GM12878 (cell line): ENCODE results near the gene RPLP2. TPM values are rescaled to one million over a fixed set of nuclear protein-coding genes. Genes with fewer than 3 reads are reported as not detected.

ENCODE experiments used
- ATAC-seq: fragments of 200-7000 bp; cut with Tn5 transposase; 3 replicates; pipeline ENCODE4 v1.9.1; 2020; ENCODE audit warnings: mild to moderate bottlenecking, moderate library complexity
- BruUV-seq: library from RNA; stranded (reverse); fragments of 400-500 nt; replicated peaks from 2 replicates; lab custom pipeline; 2021; lab: Mats Ljungman, UMichigan
- CTCF ChIA-PET: fragments of 300-600 bp; sonication (Branson Sonifier 250); formaldehyde crosslinking; extraction: SDS; loops from one replicate; lab custom pipeline; 2021; ENCODE audit warnings: inconsistent platforms; lab: Yijun Ruan, JAX
- POLR2A ChIA-PET: fragments of 350-600 bp; formaldehyde crosslinking; extraction: SDS; loops from one replicate; lab custom pipeline; 2021; ENCODE audit warnings: inconsistent platforms; lab: Charles Lee
- RAD21 ChIA-PET: fragments of 300-600 bp; sonication (Branson Sonifier 250); formaldehyde crosslinking; loops from one replicate; lab custom pipeline; 2023; ENCODE audit warnings: antibody characterized with exemption; ENCODE audit not compliant: unreplicated experiment; lab: Charles Lee
- SMC1A ChIA-PET: fragments of 300-600 bp; sonication (Branson Sonifier 250); formaldehyde crosslinking; loops from one replicate; lab custom pipeline; 2023; ENCODE audit not compliant: unreplicated experiment, uncharacterized antibody; lab: Charles Lee
- DNase-seq: peaks from one replicate; pipeline ENCODE4 v3.0.0-alpha.2; 2011; ENCODE audit warnings: low read depth, low spot score
- FAIRE-seq: peaks from 3 replicates; lab custom pipeline; 2011; peaks lifted over from hg19 to GRCh38; lab: Jason Lieb, UNC
- H2AFZ ChIP-seq: 2 replicates; pipeline ENCODE4 v1.6.0; 2011; ENCODE audit warnings: low read depth, low read length, control low read depth; ENCODE audit not compliant: control insufficient read depth
- H3K27ac ChIP-seq: 2 replicates; pipeline ENCODE4 v1.5.1; 2011; ENCODE audit warnings: control low read depth; ENCODE audit not compliant: control insufficient read depth, insufficient read depth
- H3K27me3 ChIP-seq, 2 experiments: replicated peaks in 1 of 2; 2 replicates each; pipeline versions ENCODE4 v1.6.0 to v1.6.1; 2011; ENCODE audit warnings: low read length in 1 of 2; ENCODE audit not compliant: control insufficient read depth in 2 of 2, insufficient read depth in 2 of 2
- H3K36me3 ChIP-seq, 2 experiments: 2 replicates each; pipeline ENCODE4 v1.5.1; 2011; ENCODE audit warnings: low read length in 1 of 2; ENCODE audit not compliant: control insufficient read depth in 2 of 2, insufficient read depth in 2 of 2
- H3K4me1 ChIP-seq: 2 replicates; pipeline ENCODE4 v1.6.1; 2011; ENCODE audit warnings: mild to moderate bottlenecking, low read length, moderate library complexity, mixed read lengths; ENCODE audit not compliant: control insufficient read depth, insufficient read depth
- H3K4me2 ChIP-seq: 2 replicates; pipeline ENCODE4 v1.6.0; 2011; ENCODE audit warnings: control low read depth; ENCODE audit not compliant: control insufficient read depth, insufficient read depth
- H3K4me3 ChIP-seq: fragments of 200-600 bp; sonication (generic); 2 replicates; pipeline ENCODE4 v1.5.1; 2016
- H3K79me2 ChIP-seq: 2 replicates; pipeline ENCODE4 v1.6.0; 2011; ENCODE audit warnings: low read length; ENCODE audit not compliant: control insufficient read depth, insufficient read depth
- H3K9ac ChIP-seq: 2 replicates; pipeline ENCODE4 v1.8.0; 2011; ENCODE audit warnings: low read length, control low read depth, mixed read lengths; ENCODE audit not compliant: control insufficient read depth, insufficient read depth
- H3K9me3 ChIP-seq: replicated peaks from 3 replicates; pipeline ENCODE4 v1.5.1; 2011; ENCODE audit warnings: mild to moderate bottlenecking, low read length; ENCODE audit not compliant: control insufficient read depth, insufficient read depth
- H4K20me1 ChIP-seq: 2 replicates; pipeline ENCODE4 v1.6.0; 2011; ENCODE audit not compliant: control insufficient read depth, insufficient read depth
- CREB1 ChIP-seq: IDR thresholded peaks from 2 replicates; pipeline ENCODE4 v1.6.1; 2012; ENCODE audit warnings: low read depth, mild to moderate bottlenecking, inconsistent platforms
- ETV6 ChIP-seq, 2 experiments: fragments of 450-650 bp in 1 of 2; IDR thresholded peaks in 1 of 2; conservative IDR thresholded peaks in 1 of 2; 2 replicates each; pipeline ENCODE4 v1.6.1; 2014; ENCODE audit warnings: antibody characterized with exemption in 1 of 2, borderline replicate concordance in 1 of 2, low read depth in 1 of 2, mild to moderate bottlenecking in 1 of 2, moderate library complexity in 1 of 2
- MEF2A ChIP-seq: IDR thresholded peaks from 2 replicates; pipeline ENCODE4 v1.6.1; 2011; ENCODE audit warnings: low read depth, mild to moderate bottlenecking, low read length, moderate library complexity; ENCODE audit not compliant: insufficient read depth
- NRF1 ChIP-seq: conservative IDR thresholded peaks from 2 replicates; pipeline ENCODE4 v1.6.1; 2011; ENCODE audit warnings: mild to moderate bottlenecking, low read depth, low read length, improper control_type of control experiment
- POLR2A ChIP-seq: IDR thresholded peaks from 2 replicates; pipeline ENCODE4 v1.6.1; 2011; ENCODE audit warnings: low read depth, mild to moderate bottlenecking, low read length
- RAD51 ChIP-seq: fragments of 450-650 bp; IDR thresholded peaks from 2 replicates; pipeline ENCODE4 v1.6.1; 2016; ENCODE audit warnings: moderate library complexity, mild to moderate bottlenecking, inconsistent platforms
- ZNF592 ChIP-seq: fragments of 450-650 bp; IDR thresholded peaks from 2 replicates; pipeline ENCODE4 v1.6.1; 2017; ENCODE audit warnings: mild to moderate bottlenecking, moderate library complexity
- ZSCAN29 ChIP-seq: fragments of 450-650 bp; IDR thresholded peaks from 2 replicates; pipeline ENCODE4 v1.6.1; 2017; ENCODE audit warnings: mild to moderate bottlenecking, moderate library complexity
- WGBS: methylation state at CpG from one replicate; pipeline ENCODE4 v1.1.6; 2016; ENCODE audit warnings: low lambda C conversion rate; ENCODE audit not compliant: insufficient replicate concordance, insufficient coverage; ENCODE audit errors: missing lambda C conversion rate; 5-methylcytosine and 5-hydroxymethylcytosine counted together
- in situ Hi-C: fragments of 300-500 bp; cut with MboI; formaldehyde crosslinking; loops from 9 replicates; pipeline ENCODE4 v1.14.3; 2018; ENCODE audit warnings: mixed read lengths
- intact Hi-C: fragments of 100-400 bp; cut with micrococcal nuclease; formaldehyde crosslinking; loops from one replicate; pipeline ENCODE4 v1.14.2; 2022; ENCODE audit not compliant: unreplicated experiment
- polyA plus RNA-seq, 11 experiments: library from polyadenylated mRNA; depleted of rRNA in 4 of 11; unstranded in 6 of 11; stranded (reverse) in 5 of 11; fragments of >200 nt; fragmentation: Nextera tagmentation in 4 of 11; fragmentation: Illumina TruSeq in 1 of 11; extraction: Ambion mirVana in 4 of 11; extraction: Trizol in 1 of 11; gene quantifications; 1 replicate in 1 of 11; 2 replicates in 10 of 11; pipeline versions ENCODE4 v1.2.1 to v1.2.3, GENCODE V29; 2011 to 2016; ENCODE audit warnings: inconsistent platforms in 2 of 11, missing spikeins in 2 of 11, low read depth in 1 of 11
- total RNA-seq, 4 experiments: library from RNA; depleted of rRNA in 3 of 4; stranded (reverse); fragments of >200 nt in 3 of 4; fragmentation: Illumina TruSeq in 1 of 4; extraction: Trizol in 1 of 4; gene quantifications; 2 replicates each; pipeline versions ENCODE4 v1.2.1 to v1.2.3, GENCODE V29; 2013 to 2021

Gene RPLP2
- total and polyA plus RNA-seq, 10 of the 15 experiments (the other 5 are each of a cell fraction or from before 2014, with no cell fraction given), result 488 to 3,558 (median 1,481) TPM

DNA sequence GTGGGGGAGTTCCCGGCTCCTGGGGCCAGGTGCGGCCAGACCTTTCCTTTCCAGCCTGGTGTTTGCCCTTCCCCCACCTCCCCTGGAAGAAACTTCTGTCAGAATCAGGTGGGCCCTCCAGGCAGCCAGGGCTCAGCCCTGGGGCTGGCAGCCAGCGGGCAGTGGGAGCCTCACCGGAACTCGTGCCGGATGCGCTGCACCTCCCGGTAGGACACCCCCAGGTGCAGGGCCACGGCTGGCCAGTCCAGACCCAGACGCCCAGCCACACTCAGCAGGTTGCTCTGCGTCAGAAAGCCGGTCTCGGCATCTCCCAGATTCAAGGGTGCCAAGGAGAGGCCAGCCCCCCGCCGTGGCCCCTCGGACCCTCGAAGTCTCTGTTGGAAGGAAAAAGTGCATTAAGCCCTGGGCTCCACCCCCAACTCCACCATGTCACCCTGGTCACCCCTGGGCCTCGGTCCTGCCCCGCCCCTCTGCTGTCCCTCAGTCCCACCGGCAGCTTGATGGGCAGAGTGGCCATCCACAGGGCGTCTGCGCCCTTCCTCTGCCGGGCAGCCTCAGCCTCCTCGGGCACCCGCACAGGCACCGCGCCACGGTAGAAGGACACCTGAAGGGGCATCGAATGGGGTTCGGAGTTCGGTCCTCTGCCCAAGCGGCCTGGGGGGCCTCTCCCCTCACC is 10.0 kb upstream of the RPLP2 start (continued):
- TF ChIP-seq ZNF592 (no peak), POLR2A (no peak), CREB1 (no peak)
- TF ChIP-seq, all 136 proteins: peak for 0

GRCh38 chr11:800473-800872 is 9.3 kb upstream of the RPLP2 start:
- TF ChIP-seq MEF2A, result no peak
- no peak for TF ChIP-seq POLR2A
- TF ChIP-seq ZSCAN29, result no peak
- TF ChIP-seq RAD51, result no peak
- no peak for TF ChIP-seq NRF1
- no peak for TF ChIP-seq ETV6 (conservative IDR thresholded peaks at IDR 0.05 in 1 of 2, IDR thresholded peaks at IDR 0.05 in 1 of 2; ENCODE audit: borderline replicate concordance in 1 of 2, low read depth in 1 of 2)
- POLR2A ChIA-PET, result no interaction called here
- CTCF ChIA-PET, result no interaction called here
- Histone ChIP-seq H4K20me1 (no peaks in the 10 kb centered on the region), H3K27ac (no peak overlapping the region), H3K9me3 (no peaks in the 10 kb centered on the region), H3K9ac (no peak overlapping the region), H3K4me1 (peaks cover 21% of the 10 kb centered on the region), H3K4me2 (no peak overlapping the region), H2AFZ (no peak overlapping the region), H3K4me3 (no peak overlapping the region), H3K79me2 (peaks cover 33% of the 10 kb centered on the region), H3K36me3 (peaks cover 0 to 10% of the 10 kb centered on the region in 2 experiments; a peak in 2 of 4 replicates), H3K27me3 (no peaks in the 10 kb centered on the region)
- WGBS, result 95% methylated on average over 30 of the region's 30 CpGs
- RAD21 ChIA-PET, result no interaction called here
- BruUV-seq, result no TSS peak
- intact Hi-C loops (no loop called here), in situ Hi-C loops (loop anchor here (25.0 kb wide), 1 partner anchor 1587 kb away; the partner anchor contains the start of gene CD81)
- DNase-seq (no peak), FAIRE-seq (no peak), ATAC-seq (no peak)
- SMC1A ChIA-PET, result no interaction called here
